DND-41 (cell line): ENCODE data around the gene FREY1.

Source experiments
- ATAC-seq: fragments of 200-7000 bp; cut with Tn5 transposase; 3 replicates; pipeline ENCODE4 v1.9.1; 2021; ENCODE audit warnings: low read depth; ENCODE audit not compliant: insufficient read depth
- DNase-seq: peaks from one replicate; pipeline ENCODE4 v3.0.0-alpha.2; 2020
- H2AFZ ChIP-seq: 2 replicates; pipeline ENCODE4 v1.6.0; 2012; ENCODE audit warnings: low read depth, low read length
- H3K27ac ChIP-seq: 2 replicates; pipeline ENCODE4 v1.5.1; 2012; ENCODE audit warnings: low read length, inconsistent platforms
- H3K27me3 ChIP-seq: fragments of 200-600 bp; sonication (generic); 2 replicates; pipeline ENCODE4 v1.6.0; 2012; ENCODE audit warnings: low read length, mild to moderate bottlenecking, inconsistent platforms; ENCODE audit not compliant: insufficient read depth, poor library complexity
- H3K36me3 ChIP-seq: 2 replicates; pipeline ENCODE4 v1.5.1; 2012; ENCODE audit warnings: low read length, inconsistent platforms; ENCODE audit not compliant: insufficient read depth
- H3K4me1 ChIP-seq: 2 replicates; pipeline ENCODE4 v1.5.1; 2012; ENCODE audit warnings: mild to moderate bottlenecking, low read length; ENCODE audit not compliant: insufficient read depth
- H3K4me2 ChIP-seq: 2 replicates; pipeline ENCODE4 v1.6.0; 2012; ENCODE audit warnings: mild to moderate bottlenecking, moderate library complexity, low read length, inconsistent platforms; ENCODE audit not compliant: insufficient read depth
- H3K4me3 ChIP-seq, 2 experiments: fragments of 200-600 bp in 1 of 2; shearing (Covaris generic) in 1 of 2; 2 replicates each; pipeline ENCODE4 v1.5.1; 2012 to 2016; ENCODE audit warnings: inconsistent platforms in 2 of 2, low read length in 2 of 2, mild to moderate bottlenecking in 2 of 2, low read depth in 1 of 2, moderate library complexity in 1 of 2
- H3K79me2 ChIP-seq: 2 replicates; pipeline ENCODE4 v1.6.0; 2012; ENCODE audit warnings: low read length, inconsistent platforms; ENCODE audit not compliant: insufficient read depth
- H3K9ac ChIP-seq: 2 replicates; pipeline ENCODE4 v1.6.0; 2012; ENCODE audit warnings: low read depth, mild to moderate bottlenecking, inconsistent platforms, low read length, moderate library complexity
- H3K9me3 ChIP-seq: 2 replicates; pipeline ENCODE4 v1.5.1; 2012; ENCODE audit warnings: low read length, moderate library complexity, mild to moderate bottlenecking, inconsistent platforms; ENCODE audit not compliant: insufficient read depth, severe bottlenecking
- H4K20me1 ChIP-seq: 2 replicates; pipeline ENCODE4 v1.6.0; 2012; ENCODE audit warnings: low read length; ENCODE audit not compliant: insufficient read depth
- CTCF ChIP-seq: IDR thresholded peaks from 2 replicates; pipeline ENCODE4 v1.5.1; 2012; ENCODE audit warnings: borderline replicate concordance, low read length, moderate library complexity, mild to moderate bottlenecking; ENCODE audit not compliant: poor library complexity, severe bottlenecking; ENCODE audit errors: extremely low read depth
- EZH2 ChIP-seq: IDR thresholded peaks from 3 replicates; pipeline ENCODE4 v1.6.1; 2012; ENCODE audit warnings: borderline replicate concordance, low read depth, mild to moderate bottlenecking, moderate library complexity, low read length, inconsistent platforms; ENCODE audit not compliant: severe bottlenecking

FREY1 gene

DNA sequence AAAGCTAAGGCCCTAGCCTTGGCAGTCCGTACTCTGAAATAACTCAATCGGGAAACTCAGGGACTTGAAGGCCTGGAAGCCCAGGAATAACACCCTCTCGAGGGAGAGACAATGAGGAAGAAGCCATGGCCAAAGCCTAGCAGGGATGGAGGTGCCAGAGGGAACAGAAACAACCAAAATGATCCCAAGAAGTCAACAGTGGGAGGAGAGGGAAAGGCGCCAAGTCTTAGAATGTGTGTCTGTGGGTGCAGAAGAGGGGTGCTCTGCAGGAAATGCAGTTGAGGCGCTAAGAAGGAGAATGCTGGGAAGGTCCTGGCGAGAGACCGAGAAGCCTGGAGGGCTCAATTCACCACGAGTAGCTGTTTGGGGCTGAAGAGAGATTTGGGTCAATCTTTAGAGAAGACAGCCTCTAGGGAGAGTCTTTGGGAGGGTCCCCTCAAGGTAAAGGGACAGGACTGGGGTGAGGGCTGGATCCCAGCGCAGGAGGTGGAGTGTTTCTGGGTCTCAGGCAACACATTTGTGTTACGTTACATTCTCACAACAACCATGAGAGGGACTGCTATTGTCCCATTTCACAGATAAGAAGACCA lies 22.4 kb downstream of the FREY1 start:
- H3K27ac ChIP-seq: no peak overlapping the region
- ATAC-seq (no peak), DNase-seq (no peak)
- H2AFZ ChIP-seq: no peak overlapping the region
- TF ChIP-seq CTCF (no peak), EZH2 (no peak)
- no peak overlapping the region for H3K9ac ChIP-seq
- no peaks in the 10 kb centered on the region for H3K9me3 ChIP-seq
- no peaks in the 10 kb centered on the region for H3K79me2 ChIP-seq
- no peaks in the 10 kb centered on the region for H3K27me3 ChIP-seq
- H3K4me1 ChIP-seq: peaks cover 13% of the 10 kb centered on the region
- H3K4me3 ChIP-seq: peak overlapping the region in 1 of 2 experiments; percentile 57; a peak in 2 of 4 replicates
- peaks cover 27% of the 10 kb centered on the region for H4K20me1 ChIP-seq
- H3K4me2 ChIP-seq: peak overlapping the region; percentile 82
- H3K36me3 ChIP-seq: peaks cover 23% of the 10 kb centered on the region

DNA sequence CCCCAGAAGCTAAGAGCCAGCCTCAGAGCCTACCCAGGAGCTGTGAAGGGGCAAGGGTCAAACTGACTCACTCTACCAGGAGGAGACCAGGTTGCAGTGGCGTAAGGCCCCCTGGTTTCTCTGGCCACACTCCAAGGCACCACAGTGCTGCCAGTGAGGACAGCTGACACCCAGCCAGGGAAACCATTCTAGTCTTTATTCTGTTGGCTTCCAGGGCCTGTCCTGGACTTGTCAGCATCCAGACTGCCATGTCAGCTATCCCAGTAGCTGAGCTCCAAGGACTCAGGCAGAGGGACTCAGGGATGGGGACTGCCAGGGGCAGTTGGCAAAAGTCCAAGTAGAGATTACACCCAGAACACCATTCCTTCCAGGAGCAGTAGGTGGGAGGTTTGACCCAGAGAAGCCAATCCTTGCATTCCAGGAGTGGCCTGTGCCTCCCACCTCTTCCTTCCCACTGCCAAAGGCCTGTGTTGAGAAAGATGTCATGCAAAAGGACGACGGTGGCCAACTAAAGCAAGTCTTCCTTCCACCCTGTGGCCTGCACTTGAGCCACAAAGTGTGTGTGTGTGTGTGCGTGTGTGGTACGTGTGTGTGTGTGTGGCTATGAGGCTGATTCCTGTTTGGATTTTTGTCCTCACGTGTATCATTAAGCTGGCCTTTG lies 25.2 kb downstream of the FREY1 start:
- no peak overlapping the region for H2AFZ ChIP-seq
- no peak for ATAC-seq
- no peak overlapping the region for H3K27ac ChIP-seq
- H3K4me1 ChIP-seq: peaks cover 13% of the 10 kb centered on the region
- H3K4me2 ChIP-seq: no peak overlapping the region
- no peak overlapping the region for H3K9ac ChIP-seq
- peaks cover 27% of the 10 kb centered on the region for H4K20me1 ChIP-seq
- DNase-seq: no peak
- TF ChIP-seq EZH2: no peak
- no peak for TF ChIP-seq CTCF
- no peaks in the 10 kb centered on the region for H3K27me3 ChIP-seq
- peaks cover 41% of the 10 kb centered on the region for H3K36me3 ChIP-seq
- H3K4me3 ChIP-seq: no peak overlapping the region
- no peaks in the 10 kb centered on the region for H3K79me2 ChIP-seq
- H3K9me3 ChIP-seq: no peaks in the 10 kb centered on the region

DNA sequence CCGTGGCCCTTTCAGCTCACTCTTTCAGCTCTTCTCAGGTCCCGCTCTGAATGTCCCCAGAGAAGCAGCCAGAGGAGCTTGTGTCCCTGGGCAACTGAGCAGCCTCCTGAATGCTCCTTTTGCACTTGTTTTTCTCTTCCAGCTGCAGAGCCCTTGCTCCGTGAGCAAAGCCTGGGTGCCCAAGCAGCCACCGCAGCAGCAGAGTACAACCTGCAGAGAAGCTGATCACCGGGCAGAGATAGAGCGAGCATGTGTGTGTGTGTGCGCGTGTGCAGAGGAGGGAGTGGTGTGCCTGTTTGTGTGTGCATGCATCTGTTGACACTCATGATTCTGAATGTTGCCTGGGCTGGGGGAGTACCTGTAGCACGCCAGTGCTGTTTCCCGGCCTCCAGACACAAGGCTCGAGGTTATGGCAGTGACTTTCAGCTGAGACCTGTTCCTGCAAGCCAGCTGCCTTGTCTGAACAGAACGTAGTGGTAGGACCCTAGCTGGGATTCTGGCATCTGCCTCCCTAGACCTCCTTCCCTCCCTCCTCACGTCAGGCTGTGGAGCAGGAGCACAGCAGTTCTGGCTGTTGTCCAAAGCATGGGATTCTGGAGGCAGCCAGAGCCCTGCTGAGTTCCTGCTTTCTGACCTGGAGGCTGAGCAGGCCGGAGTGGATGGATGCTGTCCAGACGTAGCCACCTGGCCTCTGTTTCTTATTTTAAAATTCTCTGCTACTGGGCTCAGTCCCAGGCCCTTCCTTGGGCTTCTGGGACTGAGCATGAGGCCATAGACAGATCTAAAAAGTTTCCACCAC lies 26.1 kb downstream of the FREY1 start:
- H3K27me3 ChIP-seq: no peaks in the 10 kb centered on the region
- H3K4me1 ChIP-seq: peaks cover 9% of the 10 kb centered on the region
- TF ChIP-seq EZH2: no peak
- TF ChIP-seq CTCF: no peak
- H3K9me3 ChIP-seq: no peaks in the 10 kb centered on the region
- no peak overlapping the region for H3K27ac ChIP-seq
- no peak overlapping the region for H3K4me2 ChIP-seq
- no peak overlapping the region for H3K4me3 ChIP-seq
- peaks cover 27% of the 10 kb centered on the region for H4K20me1 ChIP-seq
- ATAC-seq (no peak), DNase-seq (no peak)
- no peak overlapping the region for H2AFZ ChIP-seq
- no peaks in the 10 kb centered on the region for H3K79me2 ChIP-seq
- H3K36me3 ChIP-seq: peaks cover 43% of the 10 kb centered on the region
- no peak overlapping the region for H3K9ac ChIP-seq
